HG03175 (cell line): Measurements from ENCODE around the gene ODF2.

Experiments
- ATAC-seq: cut with Tn5 transposase; IDR thresholded peaks from one replicate; pipeline ENCODE4 v1.9.1; 2021; ENCODE audit warnings: mild to moderate bottlenecking, moderate library complexity; ENCODE audit not compliant: unreplicated experiment

The ODF2 gene

GRCh38 chr9:128523199-128523925 lies 67.6 kb downstream of the ODF2 start:
- no peak for ATAC-seq

- no peak for ATAC-seq
These were observed 70.9 kb downstream of the ODF2 start for GRCh38 chr9:128526720-128527119.

- no peak for ATAC-seq
These were observed 72.8 kb downstream of the ODF2 start for GRCh38 chr9:128528445-128529160.

- ATAC-seq, result no peak
These were observed 73.4 kb downstream of the ODF2 start for GRCh38 chr9:128529191-128529590.

GRCh38 chr9:128532581-128532980 lies 76.8 kb downstream of the ODF2 start:
- no peak for ATAC-seq

- ATAC-seq, result no peak
These were observed 85.0 kb downstream of the ODF2 start for GRCh38 chr9:128540634-128541360.

- ATAC-seq, result no peak
These were observed 90.7 kb downstream of the ODF2 start for GRCh38 chr9:128546504-128546903.

- no peak for ATAC-seq
These were observed 93.1 kb downstream of the ODF2 start for GRCh38 chr9:128548876-128549275.

- no peak for ATAC-seq
These were observed 94.4 kb downstream of the ODF2 start for GRCh38 chr9:128550226-128550625.
